Erythroblast (primary cell): ENCODE results near the gene AKR1C1.

ENCODE experiments used
- GATA1 ChIP-seq: IDR thresholded peaks from 2 replicates; pipeline ENCODE4 v1.6.1; 2011; ENCODE audit warnings: low read depth, mild to moderate bottlenecking, control low read depth, low read length, moderate library complexity
- POLR2A ChIP-seq: IDR thresholded peaks from 2 replicates; pipeline ENCODE4 v1.6.1; 2011; ENCODE audit warnings: mild to moderate bottlenecking, low read length

GRCh38 chr10:4947635-4948596, 15.3 kb upstream of the AKR1C1 start:
- TF ChIP-seq POLR2A (no peak), GATA1 (no peak)
